Measurements from ENCODE around the gene ZNF600.

GRCh38 chr19:52743091-52743490 is 43.5 kb downstream of the ZNF600 start:
- TF ChIP-seq CTCF (IDR thresholded peaks at IDR 0.05; ENCODE audit: low read depth, low read length, poor library complexity, severe bottlenecking) (no peak), EZH2phosphoT487 (IDR thresholded peaks at IDR 0.05; ENCODE audit: borderline replicate concordance, low read length) (no peak)

Data from DOHH2 (cell line).